ENCODE data around the gene GPR146. TPM values are rescaled to one million over a fixed set of nuclear protein-coding genes. Genes with fewer than 3 reads are reported as not detected.

Gene GPR146
- total and polyA plus RNA-seq, 2 donors (not counting 1 experiment from before 2014, with no cell fraction given): 2.2 to 3.3 TPM

- H3K27me3 ChIP-seq (ENCODE audit: control insufficient read depth, insufficient read depth, low read length): no peaks in the 10 kb centered on the region
- no peaks in the 10 kb centered on the region for H3K9me3 ChIP-seq (ENCODE audit: control insufficient read depth, insufficient read depth, low read depth, low read length)
- no peak for DNase-seq (ENCODE audit: low read depth in 2 of 2)
- H2AFZ ChIP-seq (ENCODE audit: low read length): no peak overlapping the region
- H3K79me2 ChIP-seq (ENCODE audit: control insufficient read depth, insufficient read depth, low read length): no peaks in the 10 kb centered on the region
- H3K9ac ChIP-seq (ENCODE audit: insufficient read depth, low read length): no peak overlapping the region
- H3K4me2 ChIP-seq (ENCODE audit: extremely low read depth, insufficient read depth, low read length): no peak overlapping the region
- H3K27ac ChIP-seq (ENCODE audit: insufficient read depth, low read length): no peak overlapping the region
- no peak for TF ChIP-seq CTCF (conservative IDR thresholded peaks at IDR 0.05 in 1 of 2, IDR thresholded peaks at IDR 0.05 in 1 of 2; ENCODE audit: low read depth in 1 of 2, low read length in 2 of 2)
- TF ChIP-seq EZH2 (IDR thresholded peaks at IDR 0.05; ENCODE audit: low read length, missing control alignments): no peak
- H3K36me3 ChIP-seq (ENCODE audit: control insufficient read depth, insufficient read depth, low read length): peaks cover 1% of the 10 kb centered on the region
- H3K4me1 ChIP-seq (ENCODE audit: control insufficient read depth, extremely low read depth, insufficient read depth, low read length): no peaks in the 10 kb centered on the region
- no peaks in the 10 kb centered on the region for H4K20me1 ChIP-seq (ENCODE audit: control insufficient read depth, extremely low read depth, insufficient read depth, low read length)
- no peak overlapping the region for H3K4me3 ChIP-seq (replicated peaks in 1 of 4; ENCODE audit: control extremely low read depth in 1 of 4, insufficient read depth in 1 of 4, low read depth in 3 of 4, low read length in 4 of 4)
Measured at GRCh38 chr7:1053816-1054370, 9.5 kb downstream of the GPR146 start.

- Histone ChIP-seq H3K9ac (ENCODE audit: insufficient read depth, low read length) (no peak overlapping the region), H3K79me2 (ENCODE audit: control insufficient read depth, insufficient read depth, low read length) (no peaks in the 10 kb centered on the region), H4K20me1 (ENCODE audit: control insufficient read depth, extremely low read depth, insufficient read depth, low read length) (no peaks in the 10 kb centered on the region), H3K4me2 (ENCODE audit: extremely low read depth, insufficient read depth, low read length) (no peak overlapping the region), H2AFZ (ENCODE audit: low read length) (no peak overlapping the region), H3K36me3 (ENCODE audit: control insufficient read depth, insufficient read depth, low read length) (peaks cover 1% of the 10 kb centered on the region), H3K27ac (ENCODE audit: insufficient read depth, low read length) (no peak overlapping the region), H3K4me1 (ENCODE audit: control insufficient read depth, extremely low read depth, insufficient read depth, low read length) (no peaks in the 10 kb centered on the region), H3K9me3 (ENCODE audit: control insufficient read depth, insufficient read depth, low read depth, low read length) (no peaks in the 10 kb centered on the region), H3K4me3 (replicated peaks in 1 of 4; ENCODE audit: control extremely low read depth in 1 of 4, insufficient read depth in 1 of 4, low read depth in 3 of 4, low read length in 4 of 4) (no peak overlapping the region), H3K27me3 (ENCODE audit: control insufficient read depth, insufficient read depth, low read length) (no peaks in the 10 kb centered on the region)
- TF ChIP-seq EZH2 (IDR thresholded peaks at IDR 0.05; ENCODE audit: low read length, missing control alignments): no peak
- TF ChIP-seq CTCF (conservative IDR thresholded peaks at IDR 0.05 in 1 of 2, IDR thresholded peaks at IDR 0.05 in 1 of 2; ENCODE audit: low read depth in 1 of 2, low read length in 2 of 2): no peak
- DNase-seq (ENCODE audit: low read depth in 2 of 2): no peak
Measured at GRCh38 chr7:1054438-1054837, 10.1 kb downstream of the GPR146 start.

- Histone ChIP-seq H2AFZ (ENCODE audit: low read length) (no peak overlapping the region), H3K4me3 (replicated peaks in 1 of 4; ENCODE audit: control extremely low read depth in 1 of 4, insufficient read depth in 1 of 4, low read depth in 3 of 4, low read length in 4 of 4) (no peak overlapping the region), H3K4me1 (ENCODE audit: control insufficient read depth, extremely low read depth, insufficient read depth, low read length) (no peaks in the 10 kb centered on the region), H4K20me1 (ENCODE audit: control insufficient read depth, extremely low read depth, insufficient read depth, low read length) (no peaks in the 10 kb centered on the region), H3K27me3 (ENCODE audit: control insufficient read depth, insufficient read depth, low read length) (no peaks in the 10 kb centered on the region), H3K79me2 (ENCODE audit: control insufficient read depth, insufficient read depth, low read length) (no peaks in the 10 kb centered on the region), H3K4me2 (ENCODE audit: extremely low read depth, insufficient read depth, low read length) (no peak overlapping the region), H3K36me3 (ENCODE audit: control insufficient read depth, insufficient read depth, low read length) (peaks cover 1% of the 10 kb centered on the region), H3K9me3 (ENCODE audit: control insufficient read depth, insufficient read depth, low read depth, low read length) (no peaks in the 10 kb centered on the region), H3K27ac (ENCODE audit: insufficient read depth, low read length) (no peak overlapping the region), H3K9ac (ENCODE audit: insufficient read depth, low read length) (no peak overlapping the region)
- DNase-seq (ENCODE audit: low read depth in 2 of 2): peak in 1 of 2 donors; percentile 73
- TF ChIP-seq CTCF (conservative IDR thresholded peaks at IDR 0.05 in 1 of 2, IDR thresholded peaks at IDR 0.05 in 1 of 2; ENCODE audit: low read depth in 1 of 2, low read length in 2 of 2) (no peak), EZH2 (IDR thresholded peaks at IDR 0.05; ENCODE audit: low read length, missing control alignments) (no peak)
Measured at GRCh38 chr7:1054861-1055450, 10.6 kb downstream of the GPR146 start.
